GM19395 (cell line): ENCODE data around the gene EN2.
"Not testable (repeated sequence)": the region's sequence is repeated elsewhere in the genome, so short reads cannot be mapped to it uniquely, and the experiment has no call there.

Experiments
- ATAC-seq: cut with Tn5 transposase; IDR thresholded peaks from one replicate; pipeline ENCODE4 v1.9.1; 2021; ENCODE audit warnings: mild to moderate bottlenecking, moderate library complexity; ENCODE audit not compliant: unreplicated experiment

The EN2 gene

GRCh38 chr7:155425887-155426286 lies 32.0 kb upstream of the EN2 start:
- no peak for ATAC-seq

DNA sequence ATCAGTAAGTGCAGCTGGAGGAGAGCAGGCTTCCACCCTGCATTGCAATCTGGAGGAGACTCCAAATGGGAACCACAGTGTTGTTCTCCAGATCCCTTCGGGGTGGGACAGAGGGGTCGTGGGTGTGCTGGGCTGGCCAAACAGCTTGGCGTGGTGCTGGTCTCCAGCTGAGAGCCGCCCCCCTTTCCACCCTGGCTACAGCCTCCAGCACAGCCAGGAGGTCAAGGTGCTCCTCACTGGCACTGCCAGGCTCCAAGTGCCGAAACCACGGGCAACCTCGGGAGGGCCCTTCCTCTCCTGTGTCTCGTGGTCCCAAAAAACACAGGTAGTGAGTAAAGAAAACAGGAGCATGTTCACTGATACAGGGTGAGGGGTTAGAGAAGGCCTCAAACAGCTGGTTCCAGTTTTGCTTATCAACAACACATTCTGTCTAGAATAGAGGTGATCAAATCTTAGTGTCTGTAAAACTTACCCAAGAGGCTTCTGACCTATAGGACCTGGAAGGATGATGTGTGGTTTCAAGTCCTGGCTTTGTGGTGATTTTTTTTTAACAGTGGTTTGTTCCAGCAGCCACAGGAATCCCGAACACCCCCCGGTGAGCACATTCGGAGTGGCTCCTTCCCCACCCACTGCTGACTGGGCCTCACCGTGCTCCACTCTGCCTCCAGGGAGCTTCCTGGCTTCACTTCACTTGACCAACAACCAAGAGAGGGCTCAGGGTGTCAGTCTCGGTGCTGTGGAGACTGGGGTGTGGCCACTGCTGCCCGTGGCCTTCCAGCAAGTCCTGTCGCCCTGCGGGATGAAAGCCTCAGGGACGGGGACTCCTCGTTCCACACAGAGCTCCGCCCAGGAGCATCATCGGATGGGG lies 31.2 kb upstream of the EN2 start:
- ATAC-seq: no peak

DNA sequence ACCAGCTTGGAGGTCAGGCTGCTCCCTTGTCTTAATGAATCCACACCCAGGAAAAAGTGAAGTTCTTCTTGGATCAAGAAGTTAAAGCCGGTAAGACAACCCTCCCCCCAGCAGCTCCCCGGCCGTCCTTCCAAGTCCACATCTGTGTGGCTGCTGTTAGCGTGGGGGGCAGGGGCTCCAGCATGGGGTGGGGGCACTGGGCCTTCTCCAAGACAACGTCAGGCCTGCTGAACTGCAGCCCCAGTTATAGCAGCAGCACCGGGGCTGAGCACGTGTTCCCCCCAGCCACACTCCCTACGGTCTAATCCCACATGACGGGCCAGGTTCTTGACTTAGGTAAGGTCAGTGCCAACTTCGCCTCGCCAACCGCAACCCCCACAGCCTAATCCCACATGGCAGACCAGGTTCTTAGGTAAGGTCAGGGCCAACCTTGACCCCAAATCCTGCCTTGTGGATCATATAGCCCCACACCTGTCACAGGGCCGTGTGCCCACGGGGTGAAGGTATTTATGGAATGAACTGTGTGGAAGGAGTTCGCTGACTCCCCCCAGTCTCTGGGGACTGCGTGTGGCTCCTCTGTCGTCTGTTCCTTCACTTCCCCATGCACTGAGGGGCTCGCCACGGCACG lies 30.4 kb upstream of the EN2 start:
- ATAC-seq: no peak

- ATAC-seq: no peak
Observed at GRCh38 chr7:155428171-155428834, 29.6 kb upstream of the EN2 start.

DNA sequence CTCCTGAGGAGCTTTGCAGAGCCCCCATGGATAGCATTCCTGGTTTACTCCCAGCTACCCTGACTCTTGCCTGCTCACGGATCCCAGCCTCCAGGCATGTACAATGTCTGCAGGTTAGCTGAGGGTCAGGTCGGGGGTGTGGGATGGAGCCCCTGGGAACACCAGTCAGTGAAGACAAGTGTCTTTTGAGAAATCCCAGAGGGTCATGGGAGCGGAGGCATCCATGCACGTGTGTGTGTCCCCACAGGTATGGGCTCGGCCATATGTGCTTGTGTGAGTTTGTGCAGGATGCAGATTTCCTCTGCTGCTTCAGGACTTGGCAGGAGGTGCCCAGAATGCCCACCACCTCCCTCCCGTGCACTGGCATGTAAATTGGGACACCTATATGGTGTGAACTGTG lies 28.3 kb upstream of the EN2 start:
- no peak for ATAC-seq

DNA sequence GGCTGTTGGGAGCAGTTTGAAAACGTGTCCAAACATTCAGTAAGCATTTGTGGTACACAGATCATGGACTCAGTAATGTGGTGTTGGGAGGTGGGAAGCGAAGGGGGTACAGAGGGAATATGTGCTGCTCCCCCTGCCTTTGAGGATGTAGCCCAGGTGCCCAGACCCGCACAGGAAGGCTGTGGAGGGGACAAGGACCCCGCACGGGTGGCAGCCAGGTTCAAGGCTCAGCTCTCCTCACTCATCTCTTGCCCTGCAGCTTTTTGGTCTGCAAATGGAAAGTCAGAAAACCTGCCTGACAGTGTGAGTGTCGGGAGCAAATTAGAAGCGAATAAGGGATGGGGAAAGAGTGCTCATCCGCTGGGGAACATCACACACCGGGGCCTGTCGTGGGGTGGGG lies 27.3 kb upstream of the EN2 start:
- no peak for ATAC-seq

DNA sequence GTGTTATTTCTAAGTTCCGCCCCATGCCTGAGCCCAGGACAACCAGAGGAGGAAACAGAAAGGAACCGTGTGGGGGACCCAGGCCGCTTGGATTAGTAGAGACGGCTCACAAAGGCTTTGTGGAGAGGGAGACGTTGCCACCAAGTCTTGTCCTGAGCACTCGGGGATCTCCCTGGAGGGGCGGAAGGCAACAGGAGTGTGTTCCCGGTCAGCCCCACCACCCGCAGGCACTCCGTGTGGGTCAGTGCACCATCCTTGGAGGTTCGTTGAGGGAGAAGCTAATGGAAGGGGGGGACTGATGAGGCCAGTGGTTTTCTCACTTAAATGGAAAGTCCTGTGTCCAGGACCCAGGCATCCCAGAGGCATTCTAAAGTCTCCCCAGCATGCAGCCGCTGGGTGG lies 26.7 kb upstream of the EN2 start:
- no peak for ATAC-seq

DNA sequence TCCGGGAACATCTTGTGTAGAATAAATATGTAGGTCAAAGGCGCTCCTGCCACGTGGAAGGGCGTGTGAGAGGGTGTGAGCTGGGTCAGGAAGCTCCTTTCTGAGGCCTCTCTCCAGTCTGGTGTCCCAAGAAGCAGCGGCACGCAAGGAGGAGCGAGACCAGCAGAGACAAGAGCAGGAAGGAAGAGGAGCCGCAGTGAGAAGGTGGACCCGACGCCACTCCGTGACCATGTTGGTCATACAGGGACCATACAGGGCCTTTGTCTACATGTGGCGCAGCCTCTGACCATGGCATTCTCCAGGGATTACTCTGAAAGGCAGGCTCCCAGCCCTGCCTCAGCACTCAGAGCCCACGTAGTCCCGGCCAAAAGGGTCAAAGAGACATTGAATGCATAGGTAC lies 26.2 kb upstream of the EN2 start:
- ATAC-seq: no peak

- no peak for ATAC-seq
Observed at GRCh38 chr7:155435110-155435509, 22.8 kb upstream of the EN2 start.

DNA sequence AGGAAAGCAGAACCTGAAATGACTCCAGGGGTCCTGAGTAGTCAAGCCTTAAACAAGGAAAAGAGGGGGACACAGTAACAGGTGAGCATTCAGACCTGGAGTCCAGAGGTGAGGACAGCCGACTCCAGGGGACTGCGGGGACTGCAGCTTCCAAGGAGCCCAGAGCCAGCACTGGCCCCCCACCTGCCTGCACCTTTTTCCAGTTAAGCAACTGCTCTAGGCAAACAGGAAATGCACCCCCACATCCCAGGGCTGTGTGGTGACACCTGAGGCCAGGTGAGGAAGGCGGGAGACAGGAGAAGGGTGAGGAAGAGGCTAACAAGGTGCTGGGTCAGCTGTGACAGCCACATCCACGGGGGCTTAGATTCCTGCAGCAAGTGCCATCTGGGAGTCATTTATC lies 20.1 kb upstream of the EN2 start:
- ATAC-seq: no peak

DNA sequence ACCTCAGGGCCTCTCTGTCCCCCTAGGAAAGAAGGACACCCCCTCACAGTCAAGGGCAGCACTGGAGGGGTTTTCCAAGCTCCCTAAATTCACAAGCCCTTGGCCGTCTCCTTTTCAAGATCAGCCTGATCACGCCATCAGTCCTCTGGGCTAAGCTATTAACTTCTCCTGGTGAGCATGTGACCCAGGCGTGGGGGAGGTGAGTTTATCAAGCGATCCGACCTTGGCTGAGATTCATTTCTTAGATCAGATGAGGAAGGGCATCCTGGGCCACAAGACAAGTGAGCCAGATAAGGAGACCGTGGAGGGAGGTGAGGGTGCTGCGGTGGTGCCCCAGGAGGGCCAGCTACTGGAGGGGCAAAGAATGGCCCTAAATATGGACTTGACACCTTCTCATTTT lies 19.2 kb upstream of the EN2 start:
- ATAC-seq: no peak

GRCh38 chr7:155439311-155440017 lies 18.5 kb upstream of the EN2 start:
- no peak for ATAC-seq

GRCh38 chr7:155440018-155440410 lies 17.9 kb upstream of the EN2 start:
- no peak for ATAC-seq

- no peak for ATAC-seq
Observed at GRCh38 chr7:155441856-155442255, 16.1 kb upstream of the EN2 start.

DNA sequence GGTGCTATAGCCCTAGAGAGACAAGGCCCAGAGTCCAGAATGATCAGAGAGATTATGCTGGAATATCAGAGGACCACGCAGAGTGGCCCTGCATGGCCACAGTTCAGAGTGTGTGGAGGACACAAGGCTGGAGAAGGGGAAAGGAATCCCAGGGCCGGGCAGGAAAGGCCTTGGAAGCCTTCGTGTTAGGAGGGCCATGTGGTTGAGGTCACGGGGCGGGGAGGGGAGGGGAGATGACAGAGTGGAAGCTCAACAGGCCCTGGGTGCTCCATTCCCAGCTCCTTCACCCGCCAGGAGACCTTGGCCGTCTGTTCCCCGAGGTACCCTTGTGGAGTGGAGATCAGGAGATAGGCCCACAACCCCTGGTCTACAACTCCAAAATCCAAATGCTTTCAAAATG lies 13.2 kb upstream of the EN2 start:
- ATAC-seq: no peak

DNA sequence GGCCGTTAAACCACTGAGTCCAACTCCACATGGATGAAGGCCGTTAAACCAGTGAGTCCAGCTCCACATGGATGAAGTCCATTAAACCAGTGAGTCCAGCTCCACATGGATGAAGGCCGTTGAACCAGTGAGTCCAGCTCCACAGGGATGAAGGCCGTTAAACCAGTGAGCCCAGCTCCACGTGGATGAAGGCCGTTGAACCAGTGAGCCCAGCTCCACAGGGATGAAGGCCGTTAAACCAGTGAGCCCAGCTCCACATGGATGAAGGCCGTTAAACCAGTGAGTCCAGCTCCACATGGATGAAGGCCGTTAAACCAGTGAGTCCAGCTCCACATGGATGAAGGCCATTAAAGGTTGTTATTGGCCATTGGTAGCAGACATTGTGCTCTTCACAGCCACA lies 12.3 kb upstream of the EN2 start:
- ATAC-seq: not testable (repeated sequence)

DNA sequence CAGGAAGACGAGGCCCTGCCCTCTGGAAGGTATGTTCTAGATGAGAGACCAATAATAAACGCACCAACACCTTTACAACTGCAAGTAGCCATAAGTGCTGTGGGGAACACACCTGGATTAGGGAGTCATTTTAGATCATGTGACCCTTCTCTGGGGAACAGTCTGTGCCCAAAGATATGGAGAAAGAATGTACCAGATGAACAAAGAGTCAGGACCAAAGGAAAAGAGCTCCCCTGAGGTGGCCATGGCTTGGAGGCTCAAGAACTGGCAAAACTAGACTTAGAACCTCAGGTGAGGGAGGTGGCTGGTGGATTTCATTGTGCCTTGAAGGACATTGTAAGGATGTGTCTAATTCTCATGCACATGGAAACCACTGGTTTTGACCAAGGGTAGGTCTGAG lies 10.3 kb upstream of the EN2 start:
- no peak for ATAC-seq

DNA sequence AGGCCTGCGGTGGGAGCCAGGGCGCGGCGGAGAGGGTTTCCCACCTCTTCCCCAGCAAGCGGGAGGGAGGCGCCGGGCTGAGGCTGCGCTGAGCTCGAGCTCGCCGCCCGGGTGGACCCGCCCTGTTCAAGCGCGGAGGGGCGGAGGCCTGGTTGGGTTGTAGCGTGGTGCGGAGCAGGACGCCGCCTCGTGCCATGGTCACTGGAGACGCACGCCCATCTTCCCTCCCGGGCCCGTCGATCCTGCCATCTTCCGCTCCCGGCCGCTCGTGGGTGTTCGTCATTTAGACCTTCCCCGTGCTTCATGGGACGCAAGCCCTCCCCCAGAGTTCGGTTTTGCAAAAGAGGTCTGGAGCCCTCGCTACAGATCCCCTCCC lies 9.3 kb upstream of the EN2 start:
- ATAC-seq: no peak

- no peak for ATAC-seq
Observed at GRCh38 chr7:155449008-155449868, 8.7 kb upstream of the EN2 start.

DNA sequence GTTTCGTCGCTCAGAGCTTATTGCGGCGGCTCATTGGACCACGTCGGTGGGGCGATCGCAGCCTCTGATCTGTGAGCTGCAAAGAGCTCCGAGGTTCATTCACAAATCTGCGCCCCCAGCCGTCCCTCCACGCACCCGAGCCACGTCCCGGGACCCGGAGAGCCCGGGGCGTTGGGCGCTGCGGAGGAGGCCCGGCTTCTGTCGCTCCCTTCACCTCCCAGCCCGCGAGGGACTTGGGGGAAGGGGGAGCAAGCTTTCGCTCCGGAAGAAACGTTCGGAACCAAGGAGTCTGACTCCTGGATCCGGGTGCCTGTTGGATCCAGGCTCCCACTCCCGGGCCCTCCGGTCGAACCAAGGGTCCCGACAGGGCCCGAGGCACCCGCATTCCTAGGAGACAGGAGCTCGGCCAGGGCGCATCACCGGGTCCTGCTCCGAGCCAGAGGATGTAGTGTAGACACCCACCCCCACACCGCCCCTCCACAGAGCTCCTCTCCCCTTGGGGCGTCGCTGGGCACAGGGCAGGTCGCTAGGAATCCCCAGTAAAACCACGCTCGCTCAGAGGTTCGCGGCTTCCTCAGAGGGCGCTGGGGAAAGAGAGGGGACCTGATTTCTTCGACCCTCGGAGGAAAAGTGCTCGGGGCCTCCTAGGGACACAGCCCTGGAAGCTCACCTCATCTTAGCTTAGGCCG lies 7.9 kb upstream of the EN2 start:
- ATAC-seq: no peak
